ENCODE results near the gene ADCY5. TPM values are rescaled to one million over a fixed set of nuclear protein-coding genes. Genes with fewer than 3 reads are reported as not detected.

Gene ADCY5
- total RNA-seq, 2 donors from 2014 or later, result not detected

- H3K27me3 Mint-ChIP-seq, result peaks cover 5% of the 10 kb centered on the region
- H3K4me3 Mint-ChIP-seq, result no peak overlapping the region
- no peak for ATAC-seq (replicated peaks)
- H3K9me3 Mint-ChIP-seq, result no peaks in the 10 kb centered on the region
- H3K27ac Mint-ChIP-seq, result no peak overlapping the region
- no peaks in the 10 kb centered on the region for H3K4me1 Mint-ChIP-seq
- no peaks in the 10 kb centered on the region for H3K36me3 Mint-ChIP-seq (ENCODE audit: low read depth)
Observed at GRCh38 chr3:123297627-123297899, 151.3 kb downstream of the ADCY5 start.

- Mint-ChIP-seq H3K4me1 (no peaks in the 10 kb centered on the region), H3K27me3 (peaks cover 4% of the 10 kb centered on the region), H3K27ac (no peak overlapping the region), H3K4me3 (no peak overlapping the region), H3K36me3 (ENCODE audit: low read depth) (no peaks in the 10 kb centered on the region), H3K9me3 (no peaks in the 10 kb centered on the region)
- no peak for ATAC-seq (replicated peaks)
Observed at GRCh38 chr3:123296836-123297626, 151.9 kb downstream of the ADCY5 start.

GRCh38 chr3:123296261-123296660 is 152.6 kb downstream of the ADCY5 start:
- H3K4me3 Mint-ChIP-seq, result no peak overlapping the region
- no peaks in the 10 kb centered on the region for H3K4me1 Mint-ChIP-seq
- peaks cover 4% of the 10 kb centered on the region for H3K27me3 Mint-ChIP-seq
- H3K9me3 Mint-ChIP-seq, result no peaks in the 10 kb centered on the region
- ATAC-seq (replicated peaks), result no peak
- no peaks in the 10 kb centered on the region for H3K36me3 Mint-ChIP-seq (ENCODE audit: low read depth)
- H3K27ac Mint-ChIP-seq, result no peak overlapping the region

GRCh38 chr3:123295901-123296250 is 153.0 kb downstream of the ADCY5 start:
- no peaks in the 10 kb centered on the region for H3K4me1 Mint-ChIP-seq
- no peak for ATAC-seq (replicated peaks)
- H3K27me3 Mint-ChIP-seq, result peaks cover 4% of the 10 kb centered on the region
- H3K27ac Mint-ChIP-seq, result no peak overlapping the region
- no peak overlapping the region for H3K4me3 Mint-ChIP-seq
- no peaks in the 10 kb centered on the region for H3K9me3 Mint-ChIP-seq
- H3K36me3 Mint-ChIP-seq (ENCODE audit: low read depth), result no peaks in the 10 kb centered on the region

GRCh38 chr3:123295171-123295900 is 153.6 kb downstream of the ADCY5 start:
- peaks cover 4% of the 10 kb centered on the region for H3K27me3 Mint-ChIP-seq
- no peaks in the 10 kb centered on the region for H3K4me1 Mint-ChIP-seq
- H3K9me3 Mint-ChIP-seq, result no peaks in the 10 kb centered on the region
- H3K27ac Mint-ChIP-seq, result no peak overlapping the region
- no peak overlapping the region for H3K4me3 Mint-ChIP-seq
- no peak for ATAC-seq (replicated peaks)
- no peaks in the 10 kb centered on the region for H3K36me3 Mint-ChIP-seq (ENCODE audit: low read depth)

- Mint-ChIP-seq H3K4me1 (no peaks in the 10 kb centered on the region), H3K4me3 (no peak overlapping the region), H3K27me3 (peaks cover 4% of the 10 kb centered on the region), H3K36me3 (ENCODE audit: low read depth) (no peaks in the 10 kb centered on the region), H3K9me3 (no peaks in the 10 kb centered on the region), H3K27ac (no peak overlapping the region)
- no peak for ATAC-seq (replicated peaks)
Observed at GRCh38 chr3:123294296-123294938, 154.5 kb downstream of the ADCY5 start.

- Mint-ChIP-seq H3K4me3 (no peak overlapping the region), H3K4me1 (no peaks in the 10 kb centered on the region), H3K27me3 (peaks cover 4% of the 10 kb centered on the region), H3K36me3 (ENCODE audit: low read depth) (no peaks in the 10 kb centered on the region), H3K27ac (no peak overlapping the region), H3K9me3 (no peaks in the 10 kb centered on the region)
- no peak for ATAC-seq (replicated peaks)
Observed at GRCh38 chr3:123292321-123293310, 156.3 kb downstream of the ADCY5 start.

- Mint-ChIP-seq H3K4me3 (no peak overlapping the region), H3K4me1 (peaks cover 6% of the 10 kb centered on the region), H3K27me3 (peaks cover 3% of the 10 kb centered on the region), H3K9me3 (peaks cover 5% of the 10 kb centered on the region), H3K36me3 (ENCODE audit: low read depth) (no peaks in the 10 kb centered on the region), H3K27ac (no peak overlapping the region)
- no peak for ATAC-seq (replicated peaks)
Observed at GRCh38 chr3:123291404-123291803, 157.5 kb downstream of the ADCY5 start.

- Mint-ChIP-seq H3K36me3 (ENCODE audit: low read depth) (no peaks in the 10 kb centered on the region), H3K9me3 (peaks cover 5% of the 10 kb centered on the region), H3K4me1 (peaks cover 6% of the 10 kb centered on the region), H3K27ac (no peak overlapping the region), H3K4me3 (no peak overlapping the region), H3K27me3 (no peaks in the 10 kb centered on the region)
- ATAC-seq (replicated peaks), result no peak
Observed at GRCh38 chr3:123290962-123291361, 157.9 kb downstream of the ADCY5 start.

- no peaks in the 10 kb centered on the region for H3K36me3 Mint-ChIP-seq (ENCODE audit: low read depth)
- H3K4me1 Mint-ChIP-seq, result peaks cover 6% of the 10 kb centered on the region
- H3K27ac Mint-ChIP-seq, result no peak overlapping the region
- no peak for ATAC-seq (replicated peaks)
- no peaks in the 10 kb centered on the region for H3K27me3 Mint-ChIP-seq
- H3K9me3 Mint-ChIP-seq, result peaks cover 5% of the 10 kb centered on the region
- no peak overlapping the region for H3K4me3 Mint-ChIP-seq
Observed at GRCh38 chr3:123290107-123290930, 158.6 kb downstream of the ADCY5 start.

GRCh38 chr3:123289391-123290106 is 159.3 kb downstream of the ADCY5 start:
- Mint-ChIP-seq H3K36me3 (ENCODE audit: low read depth) (no peaks in the 10 kb centered on the region), H3K4me3 (no peak overlapping the region), H3K27me3 (no peaks in the 10 kb centered on the region), H3K27ac (no peak overlapping the region), H3K9me3 (peaks cover 5% of the 10 kb centered on the region), H3K4me1 (peaks cover 6% of the 10 kb centered on the region)
- no peak for ATAC-seq (replicated peaks)

GRCh38 chr3:123287962-123288302 is 161.0 kb downstream of the ADCY5 start:
- no peak overlapping the region for H3K27ac Mint-ChIP-seq
- peaks cover 5% of the 10 kb centered on the region for H3K9me3 Mint-ChIP-seq
- H3K4me3 Mint-ChIP-seq, result no peak overlapping the region
- no peaks in the 10 kb centered on the region for H3K27me3 Mint-ChIP-seq
- peaks cover 6% of the 10 kb centered on the region for H3K4me1 Mint-ChIP-seq
- no peak for ATAC-seq (replicated peaks)
- no peaks in the 10 kb centered on the region for H3K36me3 Mint-ChIP-seq (ENCODE audit: low read depth)

Data from activated T-helper 17 cell treated with anti-CD3 and anti-CD28 coated beads, Interleukin-2, amount 50 U/mL, for 72 hours (primary cell).